Thoracic aorta endothelial cell (primary cell): ENCODE data around the gene TBC1D3G. TPM values are rescaled to one million over a fixed set of nuclear protein-coding genes. Genes with fewer than 3 reads are reported as not detected.

Experiments
- small RNA-seq: library from RNA; depleted of rRNA; stranded (forward); fragments of <200 nt; gene quantifications from one replicate; pipeline ENCODE3, GENCODE V24; 2012
- total RNA-seq: library from RNA; depleted of rRNA; stranded (reverse); fragments of >200 nt; gene quantifications from 2 replicates; pipeline ENCODE4 v1.2.3, GENCODE V29; 2012

Gene TBC1D3G
- not detected in 2 replicates for total RNA-seq

GRCh38 chr17:36323584-36323983, at the start of gene TBC1D3G:
Gene TBC1D3G (plus strand): TSS chr17:36323884. CDS start chr17:36325412, 1,528 bp downstream.

Small RNAs within 50 kb of the gene (small RNA-seq; reads per million reads assigned to genes)
- gene RF00019: not detected

Other genes starting within 250 kb of the TBC1D3G start
- not detected in 2 replicates for gene CCL3, start 233.7 kb upstream of the TBC1D3G start, total RNA-seq
- gene CCL4, start 220.1 kb upstream of the TBC1D3G start, total RNA-seq: not detected in 2 replicates
- 0.93 and 1.1 TPM in 2 replicates for gene TBC1D3B, start 147.2 kb upstream of the TBC1D3G start, total RNA-seq
- not detected in 2 replicates for gene CCL3L1, start 127.1 kb upstream of the TBC1D3G start, total RNA-seq
- not detected in 2 replicates for gene CCL4L2, start 112.8 kb upstream of the TBC1D3G start, total RNA-seq
- 0.14 and 1.1 TPM in 2 replicates for gene TBC1D3I, start 59.3 kb upstream of the TBC1D3G start, total RNA-seq
- gene TBC1D3H, start 64.6 kb downstream of the TBC1D3G start, total RNA-seq: not detected in 2 replicates
- 29.4 and 32.0 TPM in 2 replicates for gene ZNHIT3, start 162.8 kb downstream of the TBC1D3G start, total RNA-seq
- 101 and 107 TPM in 2 replicates for gene MYO19, start 211.0 kb downstream of the TBC1D3G start, total RNA-seq
- gene PIGW, start 211.1 kb downstream of the TBC1D3G start, total RNA-seq: 15.7 and 17.9 TPM in 2 replicates
- 64.8 and 65.8 TPM in 2 replicates for gene GGNBP2, start 221.0 kb downstream of the TBC1D3G start, total RNA-seq